Measurements from ENCODE around the gene RAP2A. TPM values are rescaled to one million over a fixed set of nuclear protein-coding genes. Genes with fewer than 3 reads are reported as not detected.

RAP2A gene
- 4.4 to 6.6 TPM (median 6.1 TPM) in 5 replicates for total RNA-seq (2022; extraction: Qiagen RNA extraction)

GRCh38 chr13:97433727-97434396, at the start of gene RAP2A:
Gene RAP2A, plus strand, starts transcription at chr13:97434169. Its CDS starts 302 bp downstream, at chr13:97434471.

Other genes starting within 250 kb of the RAP2A start
- gene MBNL2, start 211.8 kb upstream of the RAP2A start, total RNA-seq (2022; extraction: Qiagen RNA extraction) = 8.6 to 13.5 TPM (median 11.9 TPM) in 5 replicates